ENCODE results near the gene COL5A1. TPM values are rescaled to one million over a fixed set of nuclear protein-coding genes. Genes with fewer than 3 reads are reported as not detected.

Gene COL5A1
- total RNA-seq, 6 experiments from 2014 or later = 196 to 308 (median 225) TPM

DNA sequence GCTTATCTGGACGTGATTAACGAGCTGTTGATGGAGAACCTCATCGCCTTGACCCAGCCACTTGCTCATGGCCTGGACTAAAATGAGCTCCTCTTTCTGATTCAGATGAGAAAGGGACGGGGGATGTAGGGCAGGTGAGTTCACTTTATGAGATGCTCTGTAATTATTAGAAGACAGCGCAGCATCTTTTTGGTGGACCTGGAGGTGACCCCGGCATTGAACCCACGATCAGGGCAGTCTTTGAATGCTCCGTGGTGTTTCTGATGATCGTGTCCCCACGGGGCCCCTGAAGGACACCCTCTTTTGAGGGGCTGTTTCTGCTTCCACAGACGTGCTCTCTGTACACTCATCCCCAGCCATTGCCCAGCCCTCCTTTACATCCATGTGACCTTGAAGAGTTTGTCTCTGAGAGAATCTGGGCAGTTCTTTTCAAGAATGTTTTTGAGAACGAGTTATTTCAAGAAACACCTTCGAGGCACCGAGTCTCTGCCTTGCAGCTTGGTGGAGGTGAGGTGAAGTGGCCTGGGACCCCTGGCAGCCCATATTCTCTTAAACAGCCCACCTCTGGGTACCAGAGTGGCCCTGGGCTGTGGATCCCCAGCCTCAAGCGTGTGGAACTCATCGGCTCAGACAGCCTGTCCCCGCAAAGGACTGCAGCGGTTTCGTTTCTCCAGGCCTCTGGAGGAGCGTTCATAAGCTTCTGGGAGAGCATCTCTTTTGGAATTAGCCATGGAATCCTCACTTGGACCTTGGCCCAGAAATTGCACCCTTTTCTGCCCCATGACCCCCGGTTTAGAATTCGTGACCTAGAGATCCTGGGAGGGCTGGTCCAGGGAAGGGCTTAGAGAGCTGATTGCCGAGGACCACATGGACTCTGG is 50.3 kb downstream of the COL5A1 start:
- Mint-ChIP-seq H3K27ac (peak overlapping the region; percentile 86), H3K36me3 (ENCODE audit: low read depth) (peaks cover 25% of the 10 kb centered on the region), H3K9me3 (no peaks in the 10 kb centered on the region), H3K27me3 (ENCODE audit: insufficient read depth) (peaks cover 23% of the 10 kb centered on the region), H3K4me3 (peak overlapping the region; percentile 11; the same call in 1 of the 2 replicates), H3K4me1 (ENCODE audit: low read depth) (peaks cover 35% of the 10 kb centered on the region)
- TF ChIP-seq, protein P1, sequence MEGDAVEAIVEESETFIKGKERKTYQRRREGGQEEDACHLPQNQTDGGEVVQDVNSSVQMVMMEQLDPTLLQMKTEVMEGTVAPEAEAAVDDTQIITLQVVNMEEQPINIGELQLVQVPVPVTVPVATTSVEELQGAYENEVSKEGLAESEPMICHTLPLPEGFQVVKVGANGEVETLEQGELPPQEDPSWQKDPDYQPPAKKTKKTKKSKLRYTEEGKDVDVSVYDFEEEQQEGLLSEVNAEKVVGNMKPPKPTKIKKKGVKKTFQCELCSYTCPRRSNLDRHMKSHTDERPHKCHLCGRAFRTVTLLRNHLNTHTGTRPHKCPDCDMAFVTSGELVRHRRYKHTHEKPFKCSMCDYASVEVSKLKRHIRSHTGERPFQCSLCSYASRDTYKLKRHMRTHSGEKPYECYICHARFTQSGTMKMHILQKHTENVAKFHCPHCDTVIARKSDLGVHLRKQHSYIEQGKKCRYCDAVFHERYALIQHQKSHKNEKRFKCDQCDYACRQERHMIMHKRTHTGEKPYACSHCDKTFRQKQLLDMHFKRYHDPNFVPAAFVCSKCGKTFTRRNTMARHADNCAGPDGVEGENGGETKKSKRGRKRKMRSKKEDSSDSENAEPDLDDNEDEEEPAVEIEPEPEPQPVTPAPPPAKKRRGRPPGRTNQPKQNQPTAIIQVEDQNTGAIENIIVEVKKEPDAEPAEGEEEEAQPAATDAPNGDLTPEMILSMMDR (IDR thresholded peaks at IDR 0.05) = no peak
- DNase-seq = no peak

GRCh38 chr9:134692573-134692860 is 50.9 kb downstream of the COL5A1 start:
- H3K27ac Mint-ChIP-seq = peak overlapping the region; percentile 55; the same call in 1 of the 2 replicates
- H3K36me3 Mint-ChIP-seq (ENCODE audit: low read depth) = peaks cover 29% of the 10 kb centered on the region
- no peaks in the 10 kb centered on the region for H3K9me3 Mint-ChIP-seq
- H3K27me3 Mint-ChIP-seq (ENCODE audit: insufficient read depth) = peaks cover 24% of the 10 kb centered on the region
- TF ChIP-seq, protein P1 (IDR thresholded peaks at IDR 0.05) = no peak
- peaks cover 35% of the 10 kb centered on the region for H3K4me1 Mint-ChIP-seq (ENCODE audit: low read depth)
- DNase-seq = no peak
- no peak overlapping the region for H3K4me3 Mint-ChIP-seq

DNA sequence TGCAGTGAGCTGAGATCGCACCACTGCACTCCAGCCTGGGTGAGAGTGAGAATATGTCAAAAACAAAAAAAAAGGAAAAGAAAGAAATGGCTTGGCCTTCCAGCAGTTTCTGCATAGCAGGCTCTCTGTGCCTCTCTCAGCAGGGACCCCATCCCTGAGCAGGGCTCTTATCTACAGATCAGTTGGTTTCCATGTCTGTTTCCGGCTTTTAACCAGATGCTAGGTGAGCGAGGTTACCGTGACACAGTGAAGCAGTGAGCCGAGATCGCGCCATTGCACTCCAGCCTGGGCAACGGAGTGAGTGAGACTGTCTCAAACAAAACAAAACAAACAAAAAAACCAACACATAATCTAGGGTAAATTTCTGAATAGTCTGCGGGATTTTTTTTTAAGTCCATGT is 51.4 kb downstream of the COL5A1 start:
- H3K27ac Mint-ChIP-seq = peak overlapping the region; percentile 40
- H3K9me3 Mint-ChIP-seq = no peaks in the 10 kb centered on the region
- peaks cover 24% of the 10 kb centered on the region for H3K27me3 Mint-ChIP-seq (ENCODE audit: insufficient read depth)
- TF ChIP-seq, protein P1 (IDR thresholded peaks at IDR 0.05) = no peak
- peaks cover 29% of the 10 kb centered on the region for H3K36me3 Mint-ChIP-seq (ENCODE audit: low read depth)
- DNase-seq = no peak
- peaks cover 35% of the 10 kb centered on the region for H3K4me1 Mint-ChIP-seq (ENCODE audit: low read depth)
- H3K4me3 Mint-ChIP-seq = no peak overlapping the region

- Mint-ChIP-seq H3K27me3 (ENCODE audit: insufficient read depth) (peaks cover 24% of the 10 kb centered on the region), H3K27ac (no peak overlapping the region; the same call in 1 of the 2 replicates), H3K9me3 (no peaks in the 10 kb centered on the region), H3K4me1 (ENCODE audit: low read depth) (peaks cover 35% of the 10 kb centered on the region), H3K4me3 (no peak overlapping the region), H3K36me3 (ENCODE audit: low read depth) (peaks cover 29% of the 10 kb centered on the region)
- TF ChIP-seq, protein P1 (IDR thresholded peaks at IDR 0.05) = no peak
- DNase-seq = no peak
These were observed 52.2 kb downstream of the COL5A1 start for GRCh38 chr9:134693641-134694367.

DNA sequence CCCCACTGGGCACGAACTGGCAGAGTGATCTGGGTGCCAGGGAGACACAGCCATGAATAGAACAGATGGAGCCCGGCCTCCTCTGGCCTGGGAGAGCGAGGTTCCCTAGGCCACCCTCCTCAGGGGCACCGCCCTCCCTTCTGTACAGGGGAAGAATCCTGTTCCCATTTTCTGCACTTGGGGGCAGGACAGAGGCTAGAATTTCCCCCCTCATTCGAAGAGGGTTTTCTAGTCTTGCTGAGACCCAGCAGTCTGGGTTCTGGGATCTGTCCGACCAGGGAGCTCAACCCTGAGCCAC is 52.7 kb downstream of the COL5A1 start:
- H3K9me3 Mint-ChIP-seq = no peaks in the 10 kb centered on the region
- H3K27ac Mint-ChIP-seq = no peak overlapping the region
- TF ChIP-seq, protein P1 (IDR thresholded peaks at IDR 0.05) = no peak
- H3K4me1 Mint-ChIP-seq (ENCODE audit: low read depth) = peaks cover 36% of the 10 kb centered on the region
- no peak overlapping the region for H3K4me3 Mint-ChIP-seq
- no peak for DNase-seq
- H3K36me3 Mint-ChIP-seq (ENCODE audit: low read depth) = peaks cover 29% of the 10 kb centered on the region
- peaks cover 22% of the 10 kb centered on the region for H3K27me3 Mint-ChIP-seq (ENCODE audit: insufficient read depth)
